ENCODE results near the gene CLIC5.

CLIC5 gene

DNA sequence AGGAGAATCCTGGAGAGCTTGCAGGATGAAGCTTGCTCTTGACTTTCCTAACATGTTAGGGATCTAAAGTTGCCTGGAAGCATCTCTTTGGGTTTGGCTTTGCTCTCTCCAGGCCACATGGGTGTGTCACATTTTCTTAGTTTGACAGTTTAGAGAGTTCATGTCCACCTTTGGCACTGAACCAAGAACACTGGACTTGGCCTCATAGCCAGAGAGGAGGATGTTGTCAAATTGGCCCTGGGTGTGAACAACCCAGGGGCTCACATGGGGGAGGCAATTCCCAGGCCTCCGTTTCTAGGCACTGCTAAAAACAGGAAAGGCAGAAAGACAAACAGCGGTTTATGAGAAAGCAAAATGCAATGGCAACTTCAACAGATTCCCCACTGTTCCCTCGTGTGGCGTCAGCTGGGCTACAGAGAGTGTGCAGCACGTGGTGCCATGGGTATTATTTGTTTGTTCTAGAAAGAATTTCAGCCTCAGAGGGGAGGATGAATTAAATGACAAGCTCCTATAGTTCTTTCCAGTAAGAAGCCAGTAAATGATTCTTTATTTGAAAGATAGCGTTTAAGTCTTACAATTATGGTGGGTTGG is 93.9 kb downstream of the CLIC5 start:
- Histone ChIP-seq H2AFZ (ENCODE audit: low read length) (no peak overlapping the region), H3K27me3 (ENCODE audit: insufficient read depth, low read length) (no peaks in the 10 kb centered on the region), H3F3A (ENCODE audit: insufficient read depth, low read length) (no peaks in the 10 kb centered on the region), H3K36me3 (ENCODE audit: insufficient read depth, low read length) (no peaks in the 10 kb centered on the region), H3K9me3 (ENCODE audit: low read length) (no peaks in the 10 kb centered on the region), H3K27ac (ENCODE audit: low read depth, low read length, poor library complexity, severe bottlenecking) (no peak overlapping the region), H3K4me1 (ENCODE audit: insufficient read depth, low read length, severe bottlenecking) (no peaks in the 10 kb centered on the region), H3K9me2 (ENCODE audit: low read depth, low read length) (no peaks in the 10 kb centered on the region), H3K4me2 (ENCODE audit: low read length) (no peak overlapping the region), H3K4me3 (ENCODE audit: low read depth, low read length, poor library complexity, severe bottlenecking) (no peak overlapping the region), H3K9ac (ENCODE audit: low read length) (no peak overlapping the region), H4K20me1 (ENCODE audit: insufficient read depth, low read length) (no peaks in the 10 kb centered on the region), H3K79me2 (ENCODE audit: insufficient read depth, low read length) (no peaks in the 10 kb centered on the region)
- TF ChIP-seq EZH2 (IDR thresholded peaks at IDR 0.05; ENCODE audit: borderline replicate concordance, low read length), result no peak
- TF ChIP-seq, protein P1, sequence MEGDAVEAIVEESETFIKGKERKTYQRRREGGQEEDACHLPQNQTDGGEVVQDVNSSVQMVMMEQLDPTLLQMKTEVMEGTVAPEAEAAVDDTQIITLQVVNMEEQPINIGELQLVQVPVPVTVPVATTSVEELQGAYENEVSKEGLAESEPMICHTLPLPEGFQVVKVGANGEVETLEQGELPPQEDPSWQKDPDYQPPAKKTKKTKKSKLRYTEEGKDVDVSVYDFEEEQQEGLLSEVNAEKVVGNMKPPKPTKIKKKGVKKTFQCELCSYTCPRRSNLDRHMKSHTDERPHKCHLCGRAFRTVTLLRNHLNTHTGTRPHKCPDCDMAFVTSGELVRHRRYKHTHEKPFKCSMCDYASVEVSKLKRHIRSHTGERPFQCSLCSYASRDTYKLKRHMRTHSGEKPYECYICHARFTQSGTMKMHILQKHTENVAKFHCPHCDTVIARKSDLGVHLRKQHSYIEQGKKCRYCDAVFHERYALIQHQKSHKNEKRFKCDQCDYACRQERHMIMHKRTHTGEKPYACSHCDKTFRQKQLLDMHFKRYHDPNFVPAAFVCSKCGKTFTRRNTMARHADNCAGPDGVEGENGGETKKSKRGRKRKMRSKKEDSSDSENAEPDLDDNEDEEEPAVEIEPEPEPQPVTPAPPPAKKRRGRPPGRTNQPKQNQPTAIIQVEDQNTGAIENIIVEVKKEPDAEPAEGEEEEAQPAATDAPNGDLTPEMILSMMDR (IDR thresholded peaks at IDR 0.05; ENCODE audit: low read length), result no peak

DNA sequence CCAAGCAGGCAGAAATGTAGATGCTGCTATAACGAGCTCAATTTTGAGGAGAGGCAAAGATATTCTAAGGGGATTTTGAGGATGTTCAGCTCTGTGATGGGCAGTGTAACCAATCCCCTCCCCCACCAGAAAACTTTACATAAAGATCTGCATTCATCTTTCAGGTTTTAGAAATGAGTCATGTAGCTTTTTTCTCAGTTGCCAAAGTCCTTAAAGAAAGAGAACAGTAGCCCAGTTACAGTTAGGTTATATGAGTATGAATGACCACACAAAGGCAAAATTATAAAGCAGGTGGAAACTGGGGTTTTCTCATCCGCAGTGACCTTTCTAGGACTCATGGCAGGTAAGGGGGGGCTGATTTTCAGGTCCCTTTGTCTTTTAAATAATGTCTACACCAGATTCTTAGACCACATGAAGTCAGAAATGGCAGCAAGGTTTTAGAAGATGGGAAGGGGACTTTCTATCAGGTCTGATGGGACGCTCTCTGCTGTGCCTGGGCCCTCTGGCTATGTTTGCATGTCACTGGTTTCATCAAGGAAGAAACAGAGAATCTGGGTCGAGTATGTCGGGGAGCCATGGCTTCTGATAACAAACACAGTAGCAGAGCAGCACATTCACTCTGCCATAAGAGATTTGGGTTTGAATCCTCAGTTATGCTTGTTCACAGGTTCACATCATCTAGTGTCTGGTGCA is 94.7 kb downstream of the CLIC5 start:
- Histone ChIP-seq H4K20me1 (ENCODE audit: insufficient read depth, low read length) (no peaks in the 10 kb centered on the region), H3K9ac (ENCODE audit: low read length) (no peak overlapping the region), H3K9me2 (ENCODE audit: low read depth, low read length) (no peaks in the 10 kb centered on the region), H3F3A (ENCODE audit: insufficient read depth, low read length) (no peaks in the 10 kb centered on the region), H3K36me3 (ENCODE audit: insufficient read depth, low read length) (no peaks in the 10 kb centered on the region), H2AFZ (ENCODE audit: low read length) (no peak overlapping the region), H3K4me1 (ENCODE audit: insufficient read depth, low read length, severe bottlenecking) (no peaks in the 10 kb centered on the region), H3K4me3 (ENCODE audit: low read depth, low read length, poor library complexity, severe bottlenecking) (no peak overlapping the region), H3K4me2 (ENCODE audit: low read length) (no peak overlapping the region), H3K27ac (ENCODE audit: low read depth, low read length, poor library complexity, severe bottlenecking) (no peak overlapping the region), H3K27me3 (ENCODE audit: insufficient read depth, low read length) (no peaks in the 10 kb centered on the region), H3K9me3 (ENCODE audit: low read length) (no peaks in the 10 kb centered on the region), H3K79me2 (ENCODE audit: insufficient read depth, low read length) (no peaks in the 10 kb centered on the region)
- TF ChIP-seq EZH2 (IDR thresholded peaks at IDR 0.05; ENCODE audit: borderline replicate concordance, low read length), result no peak
- TF ChIP-seq, protein P1 (IDR thresholded peaks at IDR 0.05; ENCODE audit: low read length), result no peak

DNA sequence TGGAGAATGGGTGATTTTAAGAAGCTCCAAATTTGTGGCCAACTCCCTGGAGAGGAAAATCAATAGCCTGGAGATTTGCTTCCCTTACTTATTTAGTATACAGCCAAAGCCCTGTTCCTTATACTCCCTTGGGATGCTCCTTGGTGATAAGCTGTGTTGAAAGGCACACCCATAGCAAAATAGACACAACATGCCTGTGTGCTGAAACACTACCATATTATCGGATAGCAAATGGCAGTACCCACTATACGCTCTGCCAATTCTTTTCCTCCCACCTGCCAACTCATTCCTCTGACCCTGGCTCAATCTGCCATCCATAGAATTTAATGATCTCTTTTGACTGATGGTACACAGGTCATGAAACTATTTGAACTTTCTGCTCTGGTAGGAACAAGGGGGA is 98.2 kb downstream of the CLIC5 start:
- Histone ChIP-seq H3K9me3 (ENCODE audit: low read length) (no peaks in the 10 kb centered on the region), H4K20me1 (ENCODE audit: insufficient read depth, low read length) (no peaks in the 10 kb centered on the region), H3K4me2 (ENCODE audit: low read length) (no peak overlapping the region), H3K9ac (ENCODE audit: low read length) (no peak overlapping the region), H3F3A (ENCODE audit: insufficient read depth, low read length) (no peaks in the 10 kb centered on the region), H2AFZ (ENCODE audit: low read length) (no peak overlapping the region), H3K4me1 (ENCODE audit: insufficient read depth, low read length, severe bottlenecking) (no peaks in the 10 kb centered on the region), H3K79me2 (ENCODE audit: insufficient read depth, low read length) (no peaks in the 10 kb centered on the region), H3K27ac (ENCODE audit: low read depth, low read length, poor library complexity, severe bottlenecking) (no peak overlapping the region), H3K27me3 (ENCODE audit: insufficient read depth, low read length) (no peaks in the 10 kb centered on the region), H3K4me3 (ENCODE audit: low read depth, low read length, poor library complexity, severe bottlenecking) (no peak overlapping the region), H3K9me2 (ENCODE audit: low read depth, low read length) (no peaks in the 10 kb centered on the region), H3K36me3 (ENCODE audit: insufficient read depth, low read length) (no peaks in the 10 kb centered on the region)
- TF ChIP-seq EZH2 (IDR thresholded peaks at IDR 0.05; ENCODE audit: borderline replicate concordance, low read length), result no peak
- TF ChIP-seq, protein P1 (IDR thresholded peaks at IDR 0.05; ENCODE audit: low read length), result no peak
